Hematopoietic multipotent progenitor cell (in vitro differentiated cells): ENCODE measurements around the gene CIAO2B. TPM values are rescaled to one million over a fixed set of nuclear protein-coding genes. Genes with fewer than 3 reads are reported as not detected.
"Not testable (repeated sequence)": the region's sequence is repeated elsewhere in the genome, so short reads cannot be mapped to it uniquely, and the experiment has no call there.

Source experiments
- DNase-seq, 3 donors: peaks; one replicate each; pipeline ENCODE4 v3.0.0-alpha.2; 2011 to 2015; ENCODE audit warnings: low read depth in 2 of 3, low spot score in 2 of 3
- total RNA-seq: library from RNA; depleted of rRNA; stranded (reverse); fragments of >200 nt; gene quantifications from one replicate; pipeline ENCODE4 v1.2.3, GENCODE V29; 2012

CIAO2B gene
- total RNA-seq, 1 donor, result 107 TPM

DNA sequence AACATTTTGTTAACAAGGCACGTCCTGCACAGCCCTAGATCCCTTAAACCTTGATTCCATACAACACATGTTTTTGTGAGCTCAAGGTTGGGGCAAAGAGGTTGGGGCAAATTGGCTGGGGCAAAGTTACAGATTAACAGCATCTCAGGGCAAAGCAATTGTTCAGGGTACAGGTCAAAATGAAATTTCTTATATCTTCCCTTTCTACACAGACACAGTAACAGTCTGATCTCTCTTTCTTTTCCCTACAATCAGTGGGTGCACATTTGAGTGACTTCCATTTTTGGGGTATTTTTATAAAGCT, 21.9 kb upstream of the CIAO2B start:
- not testable (repeated sequence) for DNase-seq

DNA sequence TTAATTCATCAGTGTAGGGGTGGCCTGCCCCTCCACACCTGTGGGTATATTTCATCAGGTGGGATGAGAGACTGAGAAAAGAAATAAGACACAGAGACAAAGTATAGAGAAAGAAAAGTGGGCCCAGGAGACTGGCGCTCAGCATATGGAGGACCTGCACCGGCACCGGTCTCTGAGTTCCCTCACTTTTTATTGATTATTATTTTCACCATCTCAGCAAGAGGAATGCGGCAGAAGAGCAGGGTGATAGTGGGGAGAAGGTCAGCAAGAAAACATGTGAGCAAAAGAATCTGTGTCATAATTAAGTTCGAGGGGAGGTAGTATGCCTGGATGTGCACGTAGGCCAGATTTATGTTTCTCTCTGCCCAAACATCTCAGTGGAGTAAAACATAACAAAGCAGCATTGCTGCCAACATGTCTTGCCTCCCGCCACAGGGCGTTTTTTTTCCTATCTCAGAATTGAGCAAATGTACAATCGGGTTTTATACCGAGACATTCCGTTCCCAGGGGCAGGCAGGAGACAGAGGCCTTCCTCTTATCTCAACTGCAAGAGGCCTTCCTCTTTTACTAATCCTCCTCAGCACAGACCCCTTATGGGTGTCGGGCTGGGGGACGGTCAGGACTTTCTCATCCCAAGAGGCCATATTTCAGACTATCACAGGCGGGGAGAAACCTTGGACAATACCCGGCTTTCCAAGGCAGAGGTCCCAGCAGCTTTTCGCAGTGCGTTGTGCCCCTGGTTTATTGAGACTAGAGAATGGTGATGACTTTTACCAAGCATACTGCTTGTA, 21.4 kb upstream of the CIAO2B start:
- not testable (repeated sequence) for DNase-seq

DNA sequence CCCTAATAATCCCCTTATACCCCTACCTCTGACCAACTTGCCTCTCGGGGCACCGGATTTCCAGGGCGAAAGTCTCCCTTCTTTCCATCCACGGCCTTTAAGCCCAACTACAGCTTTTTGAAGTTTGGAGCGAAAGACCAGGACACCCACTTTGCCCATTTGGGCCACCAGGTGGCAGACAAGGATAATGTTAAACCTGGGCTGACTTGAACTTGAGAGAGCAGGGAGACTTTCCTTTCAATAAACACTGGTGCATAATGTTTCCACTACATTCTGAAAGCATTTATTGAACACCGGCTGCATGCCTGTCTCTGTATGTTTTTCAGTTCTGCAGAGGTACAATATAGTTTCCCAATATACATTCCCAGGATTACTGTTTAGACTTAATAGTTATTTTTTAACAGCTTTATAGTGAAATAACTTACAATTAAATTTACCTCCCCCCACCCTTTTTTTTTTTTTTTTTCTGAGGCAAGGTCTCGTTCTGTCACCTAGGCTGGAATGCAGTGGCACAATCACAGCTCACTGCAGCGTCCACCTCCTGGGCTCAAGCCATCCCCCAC, 20.0 kb upstream of the CIAO2B start:
- DNase-seq, result peak; percentile 45 to 89 (median 66)

DNA sequence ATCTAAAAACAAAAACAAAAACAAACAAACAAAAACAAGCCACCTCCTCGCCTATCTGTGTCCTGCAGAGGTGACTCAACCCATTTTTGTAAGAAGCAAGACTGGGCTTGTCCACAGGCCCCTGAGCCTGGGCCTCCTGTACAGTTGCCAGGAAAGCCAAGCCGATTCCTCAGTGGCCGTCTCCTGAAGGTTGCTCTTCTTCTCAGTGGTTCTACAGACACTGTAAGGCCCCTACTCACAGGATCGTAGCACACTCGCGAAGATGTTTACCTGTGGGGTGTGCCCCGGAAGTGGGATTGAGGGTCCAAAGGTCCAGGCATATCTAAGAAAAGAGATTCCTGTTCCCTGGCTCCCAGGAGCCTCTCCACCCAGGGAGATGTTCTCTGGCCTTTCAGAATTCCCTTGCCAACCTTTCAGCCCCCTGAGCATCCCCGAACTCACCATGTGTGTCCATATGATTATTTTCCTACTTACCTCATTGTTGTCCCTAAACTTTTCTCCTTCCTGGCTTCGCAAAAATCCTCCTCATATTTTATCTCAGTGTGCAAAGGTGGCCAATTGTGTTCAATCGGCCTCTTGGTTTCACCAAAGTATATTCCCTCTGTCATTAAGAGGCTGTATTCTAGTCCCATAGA, 19.4 kb upstream of the CIAO2B start:
- no peak for DNase-seq

DNA sequence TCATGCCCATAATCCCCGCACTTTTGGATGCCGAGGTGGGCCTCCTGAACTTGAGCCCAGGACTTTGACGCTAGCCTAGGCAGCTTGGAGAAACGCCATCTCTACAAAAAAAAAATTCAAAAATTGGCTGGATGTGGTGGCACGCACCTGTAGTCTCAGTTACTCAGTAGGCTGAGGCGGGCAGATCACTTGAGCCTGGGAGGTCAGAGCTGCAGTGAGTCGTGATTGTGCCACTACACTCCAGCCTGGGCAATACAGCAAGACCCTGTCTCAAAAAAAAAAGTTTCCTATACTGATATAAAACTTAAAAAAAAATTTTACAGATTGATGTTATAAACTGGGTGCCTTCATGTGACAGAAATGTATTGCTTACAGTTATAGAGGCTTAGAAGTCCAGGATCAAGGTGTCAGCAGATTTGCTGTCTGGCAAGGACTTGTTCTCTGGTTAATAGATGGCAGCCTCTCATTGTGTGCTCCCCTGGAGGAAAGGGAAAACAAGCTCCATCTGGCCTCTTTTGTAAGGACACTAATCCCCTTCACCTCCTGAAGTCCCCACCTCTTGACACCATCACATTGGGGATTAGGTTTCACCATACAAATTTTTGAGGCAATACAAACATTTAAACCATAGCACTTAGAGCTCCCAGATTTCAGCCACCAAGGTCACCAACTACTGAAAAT, 18.4 kb upstream of the CIAO2B start:
- no peak for DNase-seq

DNA sequence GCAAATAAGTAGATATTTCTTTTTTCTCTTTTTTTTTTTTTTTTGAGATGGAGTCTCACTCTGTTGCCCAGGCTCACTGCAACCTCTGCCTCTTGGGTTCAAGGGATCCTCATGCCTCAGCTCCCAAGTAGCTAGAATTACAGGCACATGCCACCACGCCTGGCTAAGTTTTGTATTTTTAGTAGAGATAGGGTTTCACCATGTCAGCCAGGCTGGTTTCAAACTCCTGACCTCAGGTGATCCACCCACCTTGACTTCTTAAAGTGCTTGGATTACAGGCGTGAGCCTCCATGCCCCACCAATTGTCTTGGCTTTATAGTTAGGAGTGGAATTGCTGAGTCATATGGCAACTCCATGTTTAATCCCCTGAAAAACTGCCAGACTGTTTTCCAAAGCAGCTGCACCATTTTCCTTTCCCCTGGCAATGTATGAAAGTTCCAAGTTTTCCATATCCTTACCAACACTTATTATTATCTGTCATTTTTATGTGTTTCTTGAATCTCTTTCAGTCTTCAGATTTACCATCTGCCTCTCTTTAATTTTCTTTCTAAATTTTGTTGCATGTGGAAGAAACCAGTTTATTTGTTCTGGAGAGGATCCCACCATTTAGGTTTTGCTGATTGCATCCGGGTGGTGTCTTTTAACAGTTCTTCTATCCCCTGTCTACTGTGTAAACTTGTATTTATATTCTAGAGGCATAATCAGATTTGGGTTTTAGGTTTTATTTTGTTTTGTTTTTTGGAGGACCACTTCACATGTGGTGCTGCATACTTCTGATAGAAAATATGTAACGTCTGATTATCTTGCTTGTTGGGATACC, 17.0 kb upstream of the CIAO2B start:
- DNase-seq, result no peak

DNA sequence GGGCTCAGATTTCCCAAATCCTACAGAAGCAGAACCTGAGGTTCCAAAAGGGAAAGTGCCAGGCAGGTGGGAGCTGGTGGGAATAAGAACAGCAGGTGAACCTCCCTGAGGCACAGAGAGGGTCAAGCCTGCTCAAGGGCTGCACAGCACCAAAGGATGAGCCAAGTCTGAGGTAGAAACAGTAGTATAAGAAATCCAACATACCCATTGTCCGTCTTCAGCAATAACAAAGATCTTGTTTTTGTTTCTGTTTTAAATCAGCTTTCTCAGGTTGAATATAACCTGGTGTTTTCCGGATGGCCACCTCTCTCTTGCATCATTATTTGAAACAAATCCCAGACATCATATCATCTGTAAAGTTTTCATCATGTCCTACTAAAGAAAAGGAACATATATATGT, 16.2 kb upstream of the CIAO2B start:
- DNase-seq, result no peak

DNA sequence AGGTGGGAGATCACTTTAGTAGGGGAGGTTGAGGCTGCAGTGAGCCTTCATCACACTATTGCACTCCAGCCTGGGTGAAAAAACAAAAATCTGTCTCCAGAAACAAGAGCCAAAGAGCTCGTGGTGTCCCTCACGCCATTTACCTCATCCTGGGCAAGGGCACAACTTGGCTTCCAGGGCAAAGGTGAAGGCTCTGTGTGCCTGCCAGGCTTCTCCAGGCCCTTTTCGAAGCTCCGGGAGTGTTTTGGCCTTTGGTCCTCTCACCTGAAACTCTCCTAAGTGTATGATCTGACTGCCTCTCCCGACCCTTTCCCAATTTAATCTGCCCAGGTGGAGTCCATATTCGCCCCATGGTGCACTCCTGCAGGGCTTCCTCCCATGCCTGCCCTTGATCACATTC, 15.3 kb upstream of the CIAO2B start:
- no peak for DNase-seq

DNA sequence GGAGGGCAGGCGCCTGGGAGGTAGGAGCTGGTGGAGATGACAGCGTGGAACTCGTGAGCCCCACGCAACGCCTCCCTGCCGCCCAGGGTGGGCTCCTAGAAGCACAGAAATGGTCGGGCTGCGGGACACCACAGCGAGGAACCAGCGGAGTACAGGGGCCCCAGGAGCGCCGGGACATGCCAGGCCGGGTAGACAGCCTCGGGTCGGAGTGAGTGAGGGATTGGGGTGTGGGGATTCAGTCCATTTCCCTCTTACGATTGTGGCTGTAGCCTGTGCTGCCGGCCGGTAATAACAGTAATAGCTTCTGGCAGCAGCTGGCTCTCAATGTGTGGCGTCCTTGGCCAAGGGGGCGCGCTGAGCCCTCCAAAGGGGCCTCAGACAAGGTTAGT, 14.6 kb upstream of the CIAO2B start:
- no peak for DNase-seq

DNA sequence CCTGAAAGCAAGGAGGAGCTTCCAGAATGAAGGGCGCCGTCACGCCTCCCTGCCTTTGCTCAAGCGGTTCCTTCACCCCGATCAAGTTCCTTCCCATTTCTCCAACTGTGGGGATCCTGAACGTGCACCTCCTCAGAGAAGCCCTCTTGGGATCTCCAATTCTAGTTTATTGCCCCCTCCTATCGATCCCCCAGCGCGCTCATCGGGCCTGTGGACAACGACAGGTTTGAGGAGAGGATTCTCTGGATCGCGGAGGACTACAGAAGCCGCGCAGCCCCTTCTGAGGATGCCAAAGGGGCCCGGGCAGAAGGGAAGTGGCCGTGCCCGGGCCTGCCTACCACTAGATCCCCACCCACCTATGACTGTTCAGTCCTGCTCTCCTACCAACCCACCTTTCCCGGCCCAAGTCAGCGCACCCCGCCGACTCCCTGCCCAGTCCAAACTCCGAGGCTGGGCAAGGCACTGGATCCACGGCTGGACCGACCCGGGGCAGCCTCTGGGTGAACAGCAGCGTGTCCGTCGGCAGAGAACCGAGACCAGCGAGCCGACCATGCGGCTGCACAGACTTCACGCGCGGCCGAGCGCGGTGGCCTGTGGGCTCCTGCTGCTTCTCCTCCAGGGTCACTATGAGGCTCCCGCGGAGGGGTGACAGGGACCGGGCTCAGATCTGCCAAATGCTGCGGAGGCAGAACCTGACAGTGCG, 14.1 kb upstream of the CIAO2B start:
- DNase-seq, result no peak

DNA sequence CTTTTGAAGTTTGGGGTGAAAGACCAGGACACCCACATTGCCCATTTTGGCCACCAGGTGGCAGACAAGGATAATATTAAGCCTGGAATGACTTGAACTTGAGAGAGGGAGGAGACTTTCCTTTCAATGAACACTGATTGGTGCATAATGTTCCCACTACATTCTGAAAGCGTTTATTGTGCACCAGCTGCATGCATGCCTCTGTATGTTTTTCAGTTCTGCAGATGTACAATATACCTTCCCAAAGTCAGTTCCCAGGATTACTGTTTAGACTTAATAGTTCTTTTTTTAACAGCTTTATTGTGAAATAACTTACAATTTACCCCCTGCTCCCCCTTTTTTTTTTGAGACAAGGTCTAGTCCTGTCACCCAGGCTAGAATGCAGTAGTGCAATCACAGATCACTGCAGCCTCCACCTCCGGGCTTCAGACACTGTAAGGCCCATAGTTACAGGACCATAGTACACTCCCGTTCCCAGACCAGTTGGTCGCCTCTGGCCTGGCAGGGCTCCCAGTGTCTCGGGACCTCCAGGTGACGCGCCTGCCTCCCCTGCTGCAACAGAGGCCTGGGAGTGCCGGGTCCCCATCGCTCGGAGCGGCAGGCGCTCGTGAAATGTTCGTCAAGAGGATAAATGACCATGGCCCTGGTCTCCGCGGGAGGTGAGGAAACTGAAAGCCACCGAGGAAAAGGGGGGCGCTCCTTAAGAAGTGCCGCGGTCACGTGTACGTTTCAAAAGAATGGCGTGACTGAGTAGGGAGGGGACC, 13.3 kb upstream of the CIAO2B start:
- peak; percentile 61 to 92 (median 79) for DNase-seq

DNA sequence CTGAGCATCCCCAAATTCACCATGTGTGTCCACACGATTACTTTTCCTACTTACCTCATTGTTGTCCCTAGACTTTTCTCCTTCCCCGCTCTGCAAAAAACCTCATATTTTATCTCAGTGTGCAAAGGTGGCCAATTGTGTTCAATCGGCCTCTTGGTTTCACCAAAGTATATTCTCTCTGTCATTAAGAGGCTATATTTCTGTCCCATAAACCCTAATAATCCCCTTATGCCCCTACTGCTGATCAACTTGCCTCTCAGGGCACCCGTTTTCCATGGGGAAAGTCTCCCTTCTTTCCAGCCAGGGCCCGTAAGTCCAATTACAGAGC, 12.7 kb upstream of the CIAO2B start:
- no peak for DNase-seq

DNA sequence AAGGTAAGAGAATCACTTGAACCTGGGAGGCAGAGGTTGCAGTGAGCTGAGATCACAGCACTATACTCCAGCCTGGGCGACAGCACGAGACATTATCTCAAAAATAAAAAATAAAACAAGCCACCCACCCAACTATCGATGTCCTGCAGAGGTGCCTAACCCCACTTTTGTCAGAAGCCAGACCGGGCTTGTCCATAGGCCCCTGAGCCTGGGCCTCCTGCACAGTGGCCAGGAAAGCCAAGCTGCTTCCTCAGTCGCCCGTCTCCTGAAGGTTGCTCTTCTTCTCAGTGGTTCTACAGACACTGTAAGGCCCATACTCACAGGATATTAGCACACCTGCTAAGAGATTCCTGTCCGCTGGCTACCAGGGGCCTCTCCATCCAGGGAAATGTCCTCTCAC, 12.3 kb upstream of the CIAO2B start:
- no peak for DNase-seq

DNA sequence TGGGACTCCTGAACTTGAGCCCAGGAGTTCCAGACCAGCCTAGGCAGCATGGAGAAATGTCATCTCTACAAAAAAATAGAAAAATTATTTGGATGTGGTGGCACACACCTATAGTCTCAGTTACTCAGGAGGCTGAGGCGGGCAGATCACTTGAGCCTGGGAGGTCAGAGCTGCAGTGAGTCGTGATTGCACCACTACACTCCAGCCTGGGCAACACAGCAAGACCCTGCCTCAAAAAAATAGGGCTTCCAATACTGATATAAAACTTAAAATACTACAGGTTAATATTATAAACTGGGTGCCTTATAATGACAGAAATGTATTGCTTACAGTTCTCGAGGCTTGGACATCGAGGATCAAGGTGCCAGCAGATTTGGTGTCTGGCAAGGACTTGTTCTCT, 11.7 kb upstream of the CIAO2B start:
- DNase-seq, result no peak

DNA sequence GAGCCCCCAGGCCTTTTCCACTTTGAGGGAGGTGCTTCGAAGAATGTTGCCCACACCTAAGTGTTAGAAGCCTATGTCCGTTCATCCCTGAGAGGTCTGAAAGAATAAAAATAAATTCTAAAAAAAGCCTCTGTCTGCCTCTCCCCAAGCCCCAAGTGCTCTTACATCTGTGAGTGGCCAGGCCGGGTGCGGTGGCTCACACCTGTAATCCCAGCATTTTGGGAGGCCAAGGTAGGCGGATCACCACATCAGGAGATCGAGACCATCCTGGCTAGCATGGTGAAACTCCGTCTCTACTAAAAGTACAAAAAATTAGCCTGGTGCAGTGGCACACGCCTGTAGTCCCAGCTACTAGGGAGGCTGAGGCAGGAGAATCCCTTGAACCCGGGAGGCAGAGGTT, 10.8 kb upstream of the CIAO2B start:
- DNase-seq, result not testable (repeated sequence)

DNA sequence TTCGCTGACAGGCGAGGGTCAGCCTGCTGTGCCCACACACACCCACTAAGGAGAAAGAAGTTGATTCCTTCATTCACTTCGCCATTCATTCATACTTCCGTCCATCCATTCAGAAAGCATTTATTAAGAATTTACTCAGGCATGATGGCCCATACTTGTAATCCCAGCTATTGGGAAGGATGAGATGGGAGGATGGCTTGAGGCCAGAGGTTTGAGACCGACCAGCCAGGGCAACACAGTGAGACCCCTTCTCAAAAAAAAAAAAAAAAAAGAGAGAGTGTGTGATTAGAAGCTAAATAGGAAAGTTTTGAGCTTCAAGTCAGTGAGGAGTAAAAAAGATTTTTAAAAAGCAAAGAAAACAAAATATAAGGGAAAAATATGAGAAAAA, 9.8 kb upstream of the CIAO2B start:
- DNase-seq, result no peak

DNA sequence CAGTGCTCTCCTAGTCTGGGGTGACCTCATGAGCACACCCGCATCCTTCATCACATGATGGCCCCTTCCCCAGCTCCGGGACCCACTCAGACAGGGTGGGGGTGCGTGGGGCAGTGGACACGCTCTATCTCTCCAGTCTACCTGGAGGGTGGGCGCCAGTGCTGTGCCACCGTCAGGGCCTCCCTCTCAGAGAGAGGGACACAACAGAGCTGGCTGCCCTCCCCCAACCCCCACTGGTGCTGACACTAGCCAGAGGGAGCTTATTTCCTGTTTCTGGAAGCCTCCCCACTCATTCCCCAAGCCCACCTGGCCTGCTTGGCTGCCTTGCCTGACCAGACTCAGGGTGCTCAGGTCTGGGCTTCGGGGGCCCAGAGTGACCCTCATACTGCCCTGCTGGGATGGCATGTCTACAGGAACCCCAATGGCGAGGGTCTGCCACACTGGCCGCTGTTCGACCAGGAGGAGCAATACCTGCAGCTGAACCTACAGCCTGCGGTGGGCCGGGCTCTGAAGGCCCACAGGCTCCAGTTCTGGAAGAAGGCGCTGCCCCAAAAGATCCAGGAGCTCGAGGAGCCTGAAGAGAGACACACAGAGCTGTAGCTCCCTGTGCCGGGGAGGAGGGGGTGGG, 9.3 kb upstream of the CIAO2B start:
- DNase-seq, result no peak

DNA sequence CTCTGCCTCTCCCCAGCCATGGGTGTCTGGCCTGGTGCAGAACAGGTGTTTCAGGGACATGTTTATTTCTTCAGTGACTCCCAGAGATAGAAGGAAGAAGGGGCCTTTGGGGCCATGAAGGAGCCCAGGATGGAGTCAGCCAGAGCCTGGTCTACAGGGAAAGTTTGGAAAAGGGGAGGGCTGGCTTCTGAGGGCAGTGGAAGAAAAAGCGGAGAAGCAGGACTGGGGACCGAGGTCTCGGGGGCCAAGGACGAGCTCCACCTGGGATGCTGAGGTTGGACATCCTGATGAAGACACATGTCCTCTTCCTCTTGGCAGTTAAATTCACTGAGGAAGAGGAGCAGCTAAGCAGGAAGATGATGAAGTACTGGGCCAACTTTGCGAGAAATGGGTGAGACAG, 8.8 kb upstream of the CIAO2B start:
- no peak for DNase-seq

DNA sequence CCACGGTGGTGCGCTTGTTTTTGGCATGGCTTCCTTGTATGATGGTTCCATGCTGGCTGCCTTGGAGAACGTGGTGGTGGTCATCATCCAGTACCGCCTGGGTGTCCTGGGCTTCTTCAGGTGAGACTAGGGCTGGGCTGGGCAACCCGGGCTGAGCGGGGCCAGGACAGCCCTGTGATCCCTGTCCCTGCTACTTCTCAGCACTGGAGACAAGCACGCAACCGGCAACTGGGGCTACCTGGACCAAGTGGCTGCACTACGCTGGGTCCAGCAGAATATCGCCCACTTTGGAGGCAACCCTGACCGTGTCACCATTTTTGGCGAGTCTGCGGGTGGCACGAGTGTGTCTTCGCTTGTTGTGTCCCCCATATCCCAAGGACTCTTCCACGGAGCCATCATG, 6.0 kb upstream of the CIAO2B start:
- DNase-seq, result no peak
